DOHH2 (cell line): ENCODE results near the gene HOXB1.

Source experiments
- H3F3A ChIP-seq: fragments of 200-600 bp; sonication (generic), shearing (Covaris generic); 2 replicates; pipeline ENCODE4 v1.6.0; 2016; ENCODE audit warnings: antibody characterized with exemption, mild to moderate bottlenecking; ENCODE audit not compliant: control insufficient read depth, insufficient read depth
- H3K27ac ChIP-seq: fragments of 200-600 bp; sonication (generic); 2 replicates; pipeline ENCODE4 v1.5.1; 2014; ENCODE audit warnings: low read depth, mild to moderate bottlenecking, low read length, moderate library complexity
- H3K27me3 ChIP-seq: fragments of 200-600 bp; sonication (generic); 2 replicates; pipeline ENCODE4 v1.6.1; 2014; ENCODE audit warnings: mild to moderate bottlenecking, low read length, mixed read lengths; ENCODE audit not compliant: control insufficient read depth
- H3K36me3 ChIP-seq: fragments of 200-600 bp; sonication (generic); 2 replicates; pipeline ENCODE4 v1.6.1; 2014; ENCODE audit warnings: mild to moderate bottlenecking, low read length, moderate library complexity, mixed read lengths; ENCODE audit not compliant: control insufficient read depth
- H3K4me1 ChIP-seq: fragments of 200-600 bp; sonication (generic); 2 replicates; pipeline ENCODE4 v1.6.1; 2014; ENCODE audit warnings: mild to moderate bottlenecking, low read length, mixed read lengths; ENCODE audit not compliant: control insufficient read depth
- H3K4me2 ChIP-seq: fragments of 200-600 bp; sonication (generic); 2 replicates; pipeline ENCODE4 v1.6.0; 2014; ENCODE audit warnings: mild to moderate bottlenecking, low read length, moderate library complexity
- H3K4me3 ChIP-seq: fragments of 200-600 bp; sonication (generic); 2 replicates; pipeline ENCODE4 v1.5.1; 2014; ENCODE audit warnings: mild to moderate bottlenecking, low read length, mixed read lengths
- H3K79me2 ChIP-seq: fragments of 200-600 bp; sonication (generic); 2 replicates; pipeline ENCODE4 v1.6.1; 2014; ENCODE audit warnings: mild to moderate bottlenecking, low read length, mixed read lengths; ENCODE audit not compliant: control insufficient read depth
- H3K9me2 ChIP-seq: fragments of 200-600 bp; sonication (generic); replicated peaks from 2 replicates; pipeline ENCODE4 v1.6.1; 2014; ENCODE audit warnings: mild to moderate bottlenecking, low read length, mixed read lengths; ENCODE audit not compliant: control insufficient read depth
- H3K9me3 ChIP-seq: fragments of 200-600 bp; sonication (generic); 2 replicates; pipeline ENCODE4 v1.6.1; 2014; ENCODE audit warnings: antibody characterized with exemption, low read length, mixed read lengths; ENCODE audit not compliant: control insufficient read depth, insufficient read depth
- H4K20me1 ChIP-seq: fragments of 200-600 bp; sonication (generic); 2 replicates; pipeline ENCODE4 v1.6.0; 2014; ENCODE audit warnings: low read depth, mild to moderate bottlenecking, antibody characterized with exemption, low read length, moderate library complexity; ENCODE audit not compliant: control insufficient read depth, insufficient read depth
- EZH2phosphoT487 ChIP-seq: fragments of 200-600 bp; sonication (generic); IDR thresholded peaks from 2 replicates; pipeline ENCODE4 v1.6.1; 2017; ENCODE audit warnings: borderline replicate concordance, mild to moderate bottlenecking, antibody characterized with exemption, low read length, moderate library complexity, mixed read lengths
- TF ChIP-seq, protein P1 (sequence below): fragments of 200-600 bp; sonication (generic); IDR thresholded peaks from one replicate; pipeline ENCODE4 v1.5.1; 2014; ENCODE audit warnings: antibody characterized with exemption, mild to moderate bottlenecking, low read depth, low read length; ENCODE audit not compliant: poor library complexity, severe bottlenecking

The HOXB1 gene

DNA sequence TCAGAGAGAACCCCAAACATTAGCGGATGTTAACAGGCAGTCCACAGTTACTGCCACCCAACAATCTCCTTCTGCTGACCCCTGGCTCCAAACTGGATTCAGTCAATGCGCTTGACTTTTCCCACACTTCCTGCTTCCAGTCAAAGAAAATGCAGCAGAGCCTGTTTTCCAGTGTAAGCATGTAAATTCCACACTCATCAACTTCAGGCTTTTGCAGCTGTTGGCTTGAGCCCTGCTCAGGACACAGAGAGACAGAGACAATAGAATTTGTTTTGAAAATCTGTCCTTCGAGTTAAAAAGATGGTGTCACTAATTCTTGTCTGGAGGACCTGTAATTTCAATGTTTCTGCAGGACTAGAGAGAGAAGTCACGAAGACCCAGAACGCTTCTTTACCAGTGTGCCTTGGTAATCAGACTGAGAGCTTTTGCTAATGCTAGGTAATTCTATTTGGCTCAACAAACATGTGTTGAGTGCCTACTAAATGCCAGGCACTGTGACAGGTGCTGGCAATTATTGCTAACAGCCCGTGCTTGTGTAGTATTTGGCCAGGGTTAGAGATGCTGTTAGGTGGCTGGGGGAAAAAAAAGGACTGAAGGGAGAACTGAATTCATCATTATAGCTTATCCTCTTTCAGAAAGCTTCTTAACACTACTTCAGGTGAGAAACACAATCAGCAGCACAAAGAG is 32.5 kb downstream of the HOXB1 start:
- Histone ChIP-seq H3K36me3 (no peaks in the 10 kb centered on the region), H3K4me1 (no peaks in the 10 kb centered on the region), H3K9me2 (no peaks in the 10 kb centered on the region), H3K4me3 (no peak overlapping the region), H3K27me3 (peaks cover 41% of the 10 kb centered on the region), H4K20me1 (no peaks in the 10 kb centered on the region), H3K4me2 (no peak overlapping the region), H3F3A (no peaks in the 10 kb centered on the region), H3K79me2 (no peaks in the 10 kb centered on the region), H3K27ac (no peak overlapping the region), H3K9me3 (no peaks in the 10 kb centered on the region)
- TF ChIP-seq EZH2phosphoT487 = no peak
- TF ChIP-seq, protein P1, sequence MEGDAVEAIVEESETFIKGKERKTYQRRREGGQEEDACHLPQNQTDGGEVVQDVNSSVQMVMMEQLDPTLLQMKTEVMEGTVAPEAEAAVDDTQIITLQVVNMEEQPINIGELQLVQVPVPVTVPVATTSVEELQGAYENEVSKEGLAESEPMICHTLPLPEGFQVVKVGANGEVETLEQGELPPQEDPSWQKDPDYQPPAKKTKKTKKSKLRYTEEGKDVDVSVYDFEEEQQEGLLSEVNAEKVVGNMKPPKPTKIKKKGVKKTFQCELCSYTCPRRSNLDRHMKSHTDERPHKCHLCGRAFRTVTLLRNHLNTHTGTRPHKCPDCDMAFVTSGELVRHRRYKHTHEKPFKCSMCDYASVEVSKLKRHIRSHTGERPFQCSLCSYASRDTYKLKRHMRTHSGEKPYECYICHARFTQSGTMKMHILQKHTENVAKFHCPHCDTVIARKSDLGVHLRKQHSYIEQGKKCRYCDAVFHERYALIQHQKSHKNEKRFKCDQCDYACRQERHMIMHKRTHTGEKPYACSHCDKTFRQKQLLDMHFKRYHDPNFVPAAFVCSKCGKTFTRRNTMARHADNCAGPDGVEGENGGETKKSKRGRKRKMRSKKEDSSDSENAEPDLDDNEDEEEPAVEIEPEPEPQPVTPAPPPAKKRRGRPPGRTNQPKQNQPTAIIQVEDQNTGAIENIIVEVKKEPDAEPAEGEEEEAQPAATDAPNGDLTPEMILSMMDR = no peak

DNA sequence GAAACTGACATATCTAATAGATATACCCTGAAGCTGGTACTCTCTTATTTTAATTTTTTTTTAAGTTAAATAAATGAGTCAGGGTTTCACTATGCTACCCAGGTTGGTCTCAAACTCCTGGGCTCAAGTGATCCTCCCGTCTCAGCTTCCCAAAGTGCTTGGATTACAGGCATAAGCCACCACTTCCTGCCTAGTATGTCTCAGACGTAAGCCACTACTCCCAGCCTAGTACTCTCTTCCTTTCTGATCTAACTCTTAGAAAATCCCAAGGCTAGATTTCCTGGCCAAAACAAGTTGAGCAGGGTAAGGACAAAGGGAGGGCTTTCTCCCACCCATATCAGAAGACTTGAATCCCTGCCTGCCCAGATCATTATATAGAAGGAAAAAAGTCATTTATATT is 33.7 kb downstream of the HOXB1 start:
- H3K27me3 ChIP-seq = peaks cover 37% of the 10 kb centered on the region
- H4K20me1 ChIP-seq = no peaks in the 10 kb centered on the region
- H3K9me3 ChIP-seq = no peaks in the 10 kb centered on the region
- no peak overlapping the region for H3K4me2 ChIP-seq
- H3K4me1 ChIP-seq = peaks cover 3% of the 10 kb centered on the region; the same call in 1 of the 2 replicates
- no peaks in the 10 kb centered on the region for H3K36me3 ChIP-seq
- no peaks in the 10 kb centered on the region for H3F3A ChIP-seq
- no peak overlapping the region for H3K4me3 ChIP-seq
- TF ChIP-seq EZH2phosphoT487 = no peak
- TF ChIP-seq, protein P1 = no peak
- H3K27ac ChIP-seq = no peak overlapping the region
- H3K79me2 ChIP-seq = no peaks in the 10 kb centered on the region
- no peaks in the 10 kb centered on the region for H3K9me2 ChIP-seq

DNA sequence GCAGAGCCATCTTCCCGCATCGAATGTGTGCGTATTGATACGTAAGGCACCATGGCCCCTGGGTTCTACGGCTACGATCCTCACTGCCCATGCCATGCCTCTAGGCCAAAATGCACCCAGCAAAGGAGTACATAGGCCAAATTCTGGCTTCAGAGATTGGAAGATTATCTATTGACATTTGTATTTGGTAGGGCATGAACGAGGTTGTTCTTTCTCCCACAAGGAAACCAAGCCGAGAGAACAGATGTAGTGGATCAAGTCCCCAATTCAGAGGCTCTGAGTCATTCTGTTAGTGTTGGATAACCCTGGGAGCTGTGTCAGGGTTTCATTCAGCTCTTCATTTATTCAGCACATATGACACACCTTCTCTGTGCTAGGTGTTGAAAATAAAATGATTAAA is 36.5 kb downstream of the HOXB1 start:
- H4K20me1 ChIP-seq = no peaks in the 10 kb centered on the region; the same call in 1 of the 2 replicates
- H3K9me3 ChIP-seq = no peaks in the 10 kb centered on the region
- no peak overlapping the region for H3K4me3 ChIP-seq
- no peak overlapping the region for H3K4me2 ChIP-seq
- TF ChIP-seq EZH2phosphoT487 = no peak
- TF ChIP-seq, protein P1 = no peak
- no peaks in the 10 kb centered on the region for H3K9me2 ChIP-seq
- peaks cover 32% of the 10 kb centered on the region for H3K27me3 ChIP-seq
- no peaks in the 10 kb centered on the region for H3K36me3 ChIP-seq
- H3K79me2 ChIP-seq = no peaks in the 10 kb centered on the region
- peaks cover 3% of the 10 kb centered on the region; the same call in 1 of the 2 replicates for H3K4me1 ChIP-seq
- H3K27ac ChIP-seq = no peak overlapping the region
- no peaks in the 10 kb centered on the region for H3F3A ChIP-seq
